GM18951 (cell line): ENCODE data around the gene LIN28B.

ENCODE experiments used
- POLR2A ChIP-seq: IDR thresholded peaks from 4 replicates; pipeline ENCODE4 v1.6.1; 2011; ENCODE audit warnings: mild to moderate bottlenecking; ENCODE audit not compliant: insufficient read length, insufficient read depth; ENCODE audit errors: extremely low read depth
- in situ Hi-C: fragments of 300-500 bp; cut with MboI; formaldehyde crosslinking; loops from one replicate; pipeline ENCODE4 v1.12.0; 2022; ENCODE audit warnings: low sequenced_read_pairs, mixed read lengths, inconsistent platforms; ENCODE audit not compliant: unreplicated experiment

Gene LIN28B

DNA sequence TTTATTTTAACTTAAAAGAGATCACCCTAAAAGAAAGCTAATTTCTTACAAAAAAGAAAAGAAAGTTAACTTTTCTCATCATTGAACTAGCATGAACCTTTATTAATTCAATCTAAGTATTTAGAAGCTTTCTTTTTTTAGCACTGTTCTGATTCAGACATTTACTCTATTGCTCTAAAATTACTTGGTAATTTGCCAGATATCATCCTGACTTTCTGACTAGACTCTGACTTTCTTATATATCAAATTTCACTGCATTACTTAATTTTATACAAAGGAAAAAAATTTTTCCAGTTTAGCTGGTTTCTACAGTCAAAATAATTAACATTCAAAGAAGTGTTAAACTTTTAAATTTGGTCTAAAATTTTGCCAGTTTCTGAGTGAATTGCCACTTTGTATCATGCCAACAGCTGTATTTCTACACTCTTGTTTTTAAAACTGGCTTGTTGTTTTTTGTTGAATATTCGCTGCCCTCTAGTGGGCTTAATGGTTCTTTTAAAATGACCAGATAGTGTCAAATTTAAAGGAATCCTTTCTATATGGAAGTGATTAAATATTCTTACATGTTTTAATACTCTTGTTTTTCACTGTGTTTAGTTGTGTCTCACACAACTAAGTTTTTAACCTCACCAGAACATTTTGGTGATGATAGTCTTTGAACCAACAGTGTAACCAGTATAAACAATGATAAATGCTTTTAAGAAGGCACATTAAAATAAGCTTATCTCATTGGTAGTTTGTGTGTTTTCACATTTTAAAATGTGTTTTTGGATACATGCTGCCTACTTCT is 120.9 kb downstream of the LIN28B start:
- in situ Hi-C loops: loop anchor here (25.0 kb wide), 1 partner anchor 1235 kb away; no protein-coding TSS in a partner anchor
- no peak for TF ChIP-seq POLR2A

DNA sequence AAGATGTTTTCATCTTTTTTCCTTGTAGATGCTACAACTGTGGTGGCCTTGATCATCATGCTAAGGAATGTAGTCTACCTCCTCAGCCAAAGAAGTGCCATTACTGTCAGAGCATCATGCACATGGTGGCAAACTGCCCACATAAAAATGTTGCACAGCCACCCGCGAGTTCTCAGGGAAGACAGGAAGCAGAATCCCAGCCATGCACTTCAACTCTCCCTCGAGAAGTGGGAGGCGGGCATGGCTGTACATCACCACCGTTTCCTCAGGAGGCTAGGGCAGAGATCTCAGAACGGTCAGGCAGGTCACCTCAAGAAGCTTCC is 121.4 kb downstream of the LIN28B start:
- in situ Hi-C loops: loop anchor here (25.0 kb wide), 1 partner anchor 1234 kb away; no protein-coding TSS in a partner anchor

GRCh38 chr6:105080279-105080678 is 123.4 kb downstream of the LIN28B start:
- in situ Hi-C loops: loop anchor here (10.0 to 25.0 kb wide), 2 partner anchors 325 to 1232 kb away; partner anchors contain the start of gene PREP
- no peak for TF ChIP-seq POLR2A

More for the DNA sequence above, 121.4 kb downstream of the LIN28B start:
- TF ChIP-seq POLR2A: no peak

DNA sequence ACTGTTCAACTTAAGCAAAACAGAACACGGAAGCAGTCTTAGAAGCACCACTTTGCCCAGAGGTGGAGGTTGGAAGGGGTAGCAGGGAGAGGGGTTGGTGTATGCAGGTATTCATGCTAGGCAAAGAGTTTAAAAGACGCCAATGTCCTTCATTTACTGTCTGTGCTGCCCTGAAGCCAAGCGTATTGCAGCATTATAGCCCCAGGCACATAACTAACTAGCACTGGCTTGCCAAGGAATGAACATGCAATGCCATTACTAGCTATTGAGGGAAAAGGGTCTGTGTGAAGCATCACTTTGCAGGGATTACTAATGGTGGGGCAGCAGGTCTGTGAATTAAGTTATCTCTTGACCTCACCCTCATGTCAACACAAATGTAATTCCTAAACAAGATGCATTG is 124.8 kb downstream of the LIN28B start:
- in situ Hi-C loops: loop anchor here (10.0 to 25.0 kb wide), 2 partner anchors 323 to 1231 kb away; partner anchors contain the start of gene PREP

GRCh38 chr6:105087571-105088211 is 130.8 kb downstream of the LIN28B start:
- no peak for TF ChIP-seq POLR2A
- in situ Hi-C loops: loop anchor here (10.0 to 25.0 kb wide), 2 partner anchors 317 to 1225 kb away; partner anchors contain the start of gene PREP

DNA sequence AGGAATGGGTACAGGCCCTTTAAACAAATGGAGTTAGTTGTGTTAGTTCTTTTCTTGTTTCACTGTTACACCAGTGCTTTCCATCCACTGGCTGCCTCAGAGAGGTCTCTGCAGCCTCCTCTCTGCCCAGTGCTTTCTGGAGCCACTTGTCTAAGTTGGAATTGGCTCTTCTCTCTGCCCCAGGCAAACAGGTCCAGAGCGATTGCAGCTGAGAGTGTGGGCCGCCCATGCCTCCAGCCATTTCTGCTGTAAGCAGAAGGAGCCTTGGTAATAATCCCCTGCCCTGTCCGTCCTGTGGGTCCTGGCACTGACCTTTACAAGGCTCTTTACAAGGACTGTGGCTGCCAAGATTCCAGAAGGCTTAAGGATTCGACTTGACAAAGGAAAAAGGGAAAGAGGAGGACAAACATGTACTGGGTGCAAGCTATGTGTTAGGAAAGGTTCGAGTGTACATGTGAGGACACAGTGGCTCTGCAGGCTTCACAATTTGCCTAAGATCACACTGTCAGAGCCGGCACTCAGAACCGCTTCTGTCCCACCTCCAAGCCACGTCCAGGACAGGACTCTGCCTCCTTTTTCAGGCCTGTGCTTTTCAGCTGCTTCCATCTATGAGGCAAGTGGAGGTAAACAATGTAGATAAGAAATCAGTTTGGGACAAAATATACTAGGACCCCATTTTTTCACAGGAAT is 134.4 kb downstream of the LIN28B start:
- in situ Hi-C loops: loop anchor here (10.0 to 25.0 kb wide), 2 partner anchors 334 to 1221 kb away; no protein-coding TSS in a partner anchor
- no peak for TF ChIP-seq POLR2A

GRCh38 chr6:105094133-105094640 is 137.3 kb downstream of the LIN28B start:
- TF ChIP-seq POLR2A: no peak

DNA sequence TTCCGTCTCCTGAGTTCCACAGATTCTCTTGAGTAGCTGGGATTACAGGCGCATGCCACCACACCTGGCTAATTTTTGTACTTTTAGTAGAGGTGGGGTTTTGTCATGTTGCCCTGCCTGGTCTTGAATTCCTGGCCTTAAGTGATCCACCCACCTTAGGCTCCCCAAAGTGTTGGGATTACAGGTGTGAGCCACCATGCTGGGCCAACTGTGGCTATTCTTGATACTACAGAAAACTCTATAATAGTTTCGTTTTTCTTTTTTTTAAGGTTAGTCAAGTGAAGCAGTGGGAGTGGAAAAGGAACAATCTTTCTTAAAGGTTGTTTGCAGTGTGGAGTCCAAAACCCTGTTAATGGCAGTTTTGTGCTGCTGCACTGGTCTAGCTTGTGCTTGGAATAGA is 138.2 kb downstream of the LIN28B start:
- in situ Hi-C loops: loop anchor here (10.0 to 25.0 kb wide), 2 partner anchors 330 to 1217 kb away; no protein-coding TSS in a partner anchor
- no peak for TF ChIP-seq POLR2A

More at GRCh38 chr6:105094133-105094640, 137.3 kb downstream of the LIN28B start:
- in situ Hi-C loops: loop anchor here (10.0 to 25.0 kb wide), 2 partner anchors 331 to 1218 kb away; no protein-coding TSS in a partner anchor

- no peak for TF ChIP-seq POLR2A
- in situ Hi-C loops: loop anchor here (10.0 to 25.0 kb wide), 2 partner anchors 328 to 1215 kb away; no protein-coding TSS in a partner anchor
Measured at GRCh38 chr6:105097288-105097687, 140.4 kb downstream of the LIN28B start.

GRCh38 chr6:105099371-105099770 is 142.5 kb downstream of the LIN28B start:
- no peak for TF ChIP-seq POLR2A
- in situ Hi-C loops: loop anchor here (10.0 to 25.0 kb wide), 2 partner anchors 325 to 1213 kb away; no protein-coding TSS in a partner anchor

- no peak for TF ChIP-seq POLR2A
- in situ Hi-C loops: no loop called here
Measured at GRCh38 chr6:105102186-105102585, 145.3 kb downstream of the LIN28B start.

DNA sequence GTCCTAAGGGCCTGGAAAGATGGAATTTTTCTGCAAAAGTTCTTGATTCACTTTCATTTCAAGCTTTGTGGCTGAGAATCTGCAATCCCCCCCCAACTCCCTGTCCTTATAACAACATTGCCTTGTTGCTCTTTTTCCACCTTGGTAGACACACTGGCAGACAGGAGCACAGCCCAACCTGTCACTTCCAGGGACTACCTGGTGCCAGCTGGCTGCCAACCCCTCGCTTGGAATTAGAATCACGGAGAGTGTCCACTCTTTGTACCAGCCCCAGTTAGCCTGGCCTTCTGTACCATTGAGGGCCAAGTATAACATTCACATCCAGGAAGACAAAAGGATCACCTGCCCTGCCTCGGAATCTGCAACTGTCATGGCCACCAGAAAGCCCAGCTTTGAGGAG is 148.2 kb downstream of the LIN28B start:
- no peak for TF ChIP-seq POLR2A
- in situ Hi-C loops: no loop called here

- in situ Hi-C loops: no loop called here
- TF ChIP-seq POLR2A: no peak
Measured at GRCh38 chr6:105106260-105106659, 149.4 kb downstream of the LIN28B start.
